ENCODE measurements around the gene DCST1.

DNA sequence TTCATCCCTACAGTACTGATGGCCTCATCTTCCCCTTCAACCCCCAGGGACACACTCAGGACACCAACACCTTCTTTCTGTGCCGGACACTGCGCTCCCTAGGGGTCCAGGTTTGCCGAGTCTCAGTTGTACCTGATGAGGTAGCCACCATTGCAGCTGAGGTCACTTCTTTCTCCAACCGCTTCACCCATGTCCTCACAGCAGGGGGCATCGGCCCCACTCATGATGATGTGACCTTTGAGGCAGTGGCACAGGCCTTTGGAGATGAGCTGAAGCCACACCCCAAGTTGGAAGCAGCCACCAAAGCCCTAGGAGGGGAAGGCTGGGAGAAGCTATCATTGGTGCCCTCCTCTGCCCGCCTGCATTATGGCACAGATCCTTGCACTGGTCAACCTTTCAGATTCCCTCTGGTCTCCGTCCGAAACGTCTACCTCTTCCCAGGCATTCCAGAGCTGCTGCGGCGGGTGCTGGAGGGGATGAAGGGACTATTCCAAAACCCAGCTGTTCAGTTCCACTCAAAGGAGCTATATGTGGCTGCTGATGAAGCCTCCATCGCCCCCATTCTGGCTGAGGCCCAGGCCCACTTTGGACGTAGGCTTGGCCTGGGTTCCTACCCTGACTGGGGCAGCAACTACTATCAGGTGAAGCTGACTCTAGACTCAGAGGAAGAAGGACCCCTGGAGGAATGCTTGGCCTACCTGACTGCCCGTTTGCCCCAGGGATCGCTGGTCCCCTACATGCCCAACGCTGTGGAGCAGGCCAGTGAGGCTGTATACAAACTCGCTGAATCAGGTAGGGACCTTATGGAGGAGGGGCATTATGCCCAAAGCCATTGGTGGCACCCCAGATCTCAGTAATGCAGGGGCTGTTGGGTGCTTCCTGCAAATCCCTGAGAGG lies 45.3 kb upstream of the DCST1 start:
- TF ChIP-seq CTCF (IDR thresholded peaks at IDR 0.05) (no peak), POLR2A (IDR thresholded peaks at IDR 0.05; ENCODE audit: low read depth) (no peak)

Data from esophagus muscularis mucosa (tissue), 3 donors.